H4 (cell line): ENCODE results near the gene ARAP2. TPM values are rescaled to one million over a fixed set of nuclear protein-coding genes. Genes with fewer than 3 reads are reported as not detected.
A peak's percentile ranks its signal among the peaks of the same experiment; 100 is the strongest.

Experiments used
- DNase-seq: peaks from one replicate; pipeline ENCODE4 v3.0.0-alpha.2; 2015; ENCODE audit warnings: low spot score
- total RNA-seq: library from RNA; depleted of rRNA; stranded (reverse); fragments of >200 nt; shearing (Covaris generic); gene quantifications from 2 replicates; pipeline ENCODE4 v1.2.3, GENCODE V29; 2014; rRNA removed

ARAP2 gene, protein sequence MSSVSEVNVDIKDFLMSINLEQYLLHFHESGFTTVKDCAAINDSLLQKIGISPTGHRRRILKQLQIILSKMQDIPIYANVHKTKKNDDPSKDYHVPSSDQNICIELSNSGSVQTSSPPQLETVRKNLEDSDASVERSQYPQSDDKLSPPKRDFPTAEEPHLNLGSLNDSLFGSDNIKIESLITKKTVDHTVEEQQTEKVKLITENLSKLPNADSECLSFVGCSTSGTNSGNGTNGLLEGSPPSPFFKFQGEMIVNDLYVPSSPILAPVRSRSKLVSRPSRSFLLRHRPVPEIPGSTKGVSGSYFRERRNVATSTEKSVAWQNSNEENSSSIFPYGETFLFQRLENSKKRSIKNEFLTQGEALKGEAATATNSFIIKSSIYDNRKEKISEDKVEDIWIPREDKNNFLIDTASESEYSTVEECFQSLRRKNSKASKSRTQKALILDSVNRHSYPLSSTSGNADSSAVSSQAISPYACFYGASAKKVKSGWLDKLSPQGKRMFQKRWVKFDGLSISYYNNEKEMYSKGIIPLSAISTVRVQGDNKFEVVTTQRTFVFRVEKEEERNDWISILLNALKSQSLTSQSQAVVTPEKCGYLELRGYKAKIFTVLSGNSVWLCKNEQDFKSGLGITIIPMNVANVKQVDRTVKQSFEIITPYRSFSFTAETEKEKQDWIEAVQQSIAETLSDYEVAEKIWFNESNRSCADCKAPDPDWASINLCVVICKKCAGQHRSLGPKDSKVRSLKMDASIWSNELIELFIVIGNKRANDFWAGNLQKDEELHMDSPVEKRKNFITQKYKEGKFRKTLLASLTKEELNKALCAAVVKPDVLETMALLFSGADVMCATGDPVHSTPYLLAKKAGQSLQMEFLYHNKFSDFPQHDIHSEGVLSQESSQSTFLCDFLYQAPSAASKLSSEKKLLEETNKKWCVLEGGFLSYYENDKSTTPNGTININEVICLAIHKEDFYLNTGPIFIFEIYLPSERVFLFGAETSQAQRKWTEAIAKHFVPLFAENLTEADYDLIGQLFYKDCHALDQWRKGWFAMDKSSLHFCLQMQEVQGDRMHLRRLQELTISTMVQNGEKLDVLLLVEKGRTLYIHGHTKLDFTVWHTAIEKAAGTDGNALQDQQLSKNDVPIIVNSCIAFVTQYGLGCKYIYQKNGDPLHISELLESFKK (N-terminal part only)
- 7.3 and 18.8 TPM in 2 replicates for total RNA-seq

DNA sequence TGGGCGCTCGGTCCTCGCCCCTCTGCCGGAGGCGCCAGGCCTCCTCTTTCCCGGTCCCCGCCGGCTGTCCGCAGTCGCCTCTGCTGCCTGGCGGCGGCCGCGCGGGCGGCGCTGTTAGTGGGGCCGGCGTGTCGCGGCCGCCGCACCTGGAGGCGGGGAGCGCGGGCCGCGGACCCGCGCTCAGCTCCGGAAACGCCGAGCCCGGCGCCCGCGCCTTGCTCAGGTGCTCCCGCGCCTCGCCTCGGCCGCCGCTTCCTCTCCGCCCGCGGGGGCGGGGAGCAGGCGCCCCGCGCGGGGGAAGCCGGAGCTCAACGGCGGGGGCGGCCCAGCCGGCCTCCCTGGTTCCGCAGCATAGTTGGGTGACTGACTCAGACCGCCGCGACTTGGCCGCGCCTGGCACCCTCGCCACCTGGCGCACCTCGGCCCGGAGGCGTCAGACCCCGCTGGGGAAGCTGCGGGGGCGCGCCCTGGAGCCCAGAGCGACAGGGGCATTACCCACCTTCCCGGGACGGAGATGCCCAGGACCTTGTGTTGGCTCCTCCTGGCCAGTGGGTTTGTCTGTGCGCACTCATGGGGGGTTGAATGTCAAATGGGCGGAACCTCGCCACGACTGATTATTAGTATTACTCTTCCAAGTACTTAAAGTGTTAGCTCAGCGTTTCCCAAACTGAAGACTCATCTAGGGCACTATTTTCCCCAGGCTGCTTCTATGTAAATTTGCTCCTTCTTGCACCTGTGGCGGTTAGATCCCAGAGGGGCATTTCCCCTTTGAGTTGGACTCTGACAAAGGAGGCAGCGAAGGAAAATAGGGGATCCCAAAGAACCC lies at the start of gene ARAP2:
Gene ARAP2 (minus strand): TSS at position 258 of the 826 bp plus-strand sequence. CDS start 15,028 bp downstream, outside the sequence.
- peak; percentile 47 for DNase-seq

DNA sequence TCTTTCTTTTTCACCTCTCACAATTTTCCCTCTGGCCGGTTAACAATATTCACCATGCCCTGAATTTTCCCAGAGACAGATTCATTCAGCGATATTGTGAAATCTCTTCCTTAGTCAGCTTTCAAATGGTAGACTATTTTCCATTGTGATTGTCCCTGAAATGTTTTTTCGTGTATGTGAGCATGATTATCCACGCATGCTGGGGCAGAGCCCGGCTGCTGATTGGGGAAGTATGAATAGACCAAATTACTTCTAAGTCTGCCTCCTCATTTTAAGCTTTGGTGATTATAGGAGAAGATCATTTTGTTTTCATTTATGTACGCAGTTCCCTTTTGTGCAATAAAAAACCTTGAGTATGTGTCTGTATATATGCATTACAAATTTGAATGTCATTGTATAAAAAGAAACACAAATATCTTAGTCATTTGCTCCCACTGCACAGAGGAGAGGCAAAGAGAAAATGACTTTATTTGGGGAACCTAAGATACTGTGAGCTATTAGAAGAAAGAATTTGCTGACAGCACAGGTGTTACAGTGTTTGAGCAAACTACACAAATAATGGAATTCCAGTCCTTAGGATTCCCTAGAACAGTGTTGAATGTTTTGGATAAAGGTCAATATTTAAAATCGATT lies 48.4 kb upstream of the ARAP2 start:
- DNase-seq, result no peak

DNA sequence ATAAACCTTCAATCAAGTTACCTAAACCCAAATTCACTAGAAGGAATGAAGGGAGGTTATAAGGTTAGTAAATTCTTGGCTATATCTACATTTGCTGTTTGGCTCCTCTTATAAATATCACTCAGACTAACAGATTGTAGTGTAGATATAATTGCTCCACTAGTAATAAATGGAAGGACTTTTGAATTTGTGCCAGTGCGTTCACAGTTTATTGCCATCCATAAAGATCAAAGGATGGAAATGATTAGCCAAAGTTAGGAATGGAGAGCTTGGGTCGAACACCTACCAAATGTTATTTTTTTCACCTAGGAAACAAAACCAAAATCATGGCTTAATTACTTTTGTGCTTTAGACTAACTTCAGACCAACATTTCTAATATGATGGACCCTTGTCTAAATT lies 46.3 kb upstream of the ARAP2 start:
- DNase-seq, result no peak

DNA sequence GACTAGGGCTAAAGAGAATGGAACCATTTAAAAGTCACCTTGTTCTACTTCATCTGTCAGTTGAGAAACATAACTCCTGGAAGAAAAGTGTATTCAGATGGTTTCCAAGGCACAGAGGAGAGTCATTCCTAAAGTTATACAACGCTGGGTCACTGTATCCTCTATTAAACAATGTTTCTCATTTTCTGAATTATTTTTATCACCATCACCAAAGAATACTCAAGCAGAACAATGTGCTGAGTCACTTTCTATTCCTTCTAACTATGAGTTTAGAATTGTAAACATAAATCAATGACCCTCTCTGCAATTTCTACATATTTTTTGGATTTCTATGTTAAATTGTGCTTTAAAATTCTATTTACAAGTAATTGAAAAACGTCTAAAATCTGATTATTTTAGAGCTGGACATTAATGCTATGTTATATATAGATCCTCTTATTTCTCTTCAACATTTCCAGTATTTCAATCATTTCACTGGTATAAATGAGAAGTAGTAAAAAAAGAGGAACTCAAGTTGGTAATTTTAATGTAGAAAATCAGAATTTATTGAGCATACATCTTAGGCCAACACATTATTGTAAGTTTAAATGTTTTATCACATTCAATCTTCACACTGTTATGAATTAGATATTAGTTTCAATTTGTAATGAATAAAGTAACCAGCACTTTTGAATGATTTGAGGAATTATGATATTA lies 44.6 kb upstream of the ARAP2 start:
- no peak for DNase-seq

DNA sequence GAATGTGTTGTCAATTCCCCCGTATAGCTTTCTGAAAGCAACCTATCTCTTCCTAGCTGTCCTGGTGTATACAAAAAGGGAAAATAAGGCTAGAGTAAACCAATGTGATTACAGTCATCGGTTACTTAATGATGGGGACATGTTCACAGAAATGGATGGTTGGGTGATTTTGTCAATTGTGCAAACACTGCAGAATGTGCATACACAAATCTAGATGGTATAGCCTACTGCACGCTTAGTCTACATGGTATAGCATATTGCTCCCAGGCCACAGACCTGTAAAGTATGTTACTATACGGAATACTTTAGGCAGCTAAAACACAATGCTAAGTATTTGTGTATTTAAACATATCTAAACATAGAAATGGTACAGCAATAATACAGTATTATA lies 42.2 kb upstream of the ARAP2 start:
- no peak for DNase-seq

DNA sequence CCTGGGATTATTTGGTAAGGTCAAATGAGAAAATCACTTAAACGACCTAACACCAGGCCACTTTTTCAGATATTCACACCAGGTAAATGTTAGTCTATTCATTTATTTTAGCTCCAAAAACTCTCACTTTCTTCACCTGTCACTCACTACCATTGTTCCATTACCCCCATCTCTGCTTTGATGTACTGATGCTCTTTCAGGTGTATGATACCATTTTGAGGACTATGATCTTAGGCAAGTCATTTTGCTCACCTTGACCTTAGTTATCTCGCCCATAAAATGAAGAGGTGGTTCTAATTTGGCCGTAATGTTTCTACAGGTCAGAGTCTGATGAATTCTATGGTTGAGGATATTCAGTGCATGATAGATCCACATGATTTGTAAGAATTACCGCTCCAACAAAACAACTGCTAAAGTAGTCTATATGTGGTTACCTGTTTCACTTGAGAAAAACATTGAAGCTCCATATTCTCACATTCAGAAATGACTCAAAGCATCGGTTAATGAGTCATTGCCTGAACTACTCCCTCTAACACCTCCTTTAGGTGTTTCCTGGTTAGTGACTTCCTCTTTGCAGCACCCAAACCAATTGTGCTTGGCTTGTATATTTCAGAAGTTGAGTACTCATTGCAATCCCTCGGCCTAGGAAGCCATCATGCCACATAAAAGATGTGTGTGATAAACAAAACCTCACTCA lies 41.6 kb upstream of the ARAP2 start:
- DNase-seq, result peak; percentile 19

DNA sequence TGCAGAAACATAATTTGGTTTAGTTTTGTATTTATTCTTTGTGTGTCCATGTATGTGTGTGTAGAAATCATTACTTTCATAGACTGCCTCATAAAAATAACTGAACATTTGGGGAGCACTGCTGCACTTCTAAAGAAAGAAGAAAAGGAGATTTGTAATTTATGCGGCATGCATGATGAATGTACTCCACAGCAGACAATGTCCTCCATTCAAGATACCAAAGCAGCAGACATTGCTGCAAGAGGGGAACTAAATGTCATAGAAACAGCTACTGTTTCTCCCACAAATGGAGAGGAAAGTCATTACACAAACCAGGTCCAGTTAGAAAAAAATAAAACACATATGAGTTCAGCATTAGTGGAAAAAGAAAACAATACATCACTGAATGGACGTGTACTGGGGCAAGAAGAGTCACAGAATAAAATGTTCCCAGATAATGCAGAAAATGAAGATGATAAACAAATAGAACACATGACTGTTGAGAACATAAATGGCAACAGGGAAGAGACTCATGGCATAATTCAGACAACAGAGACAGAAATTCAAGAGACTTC lies 39.7 kb upstream of the ARAP2 start:
- DNase-seq, result no peak

DNA sequence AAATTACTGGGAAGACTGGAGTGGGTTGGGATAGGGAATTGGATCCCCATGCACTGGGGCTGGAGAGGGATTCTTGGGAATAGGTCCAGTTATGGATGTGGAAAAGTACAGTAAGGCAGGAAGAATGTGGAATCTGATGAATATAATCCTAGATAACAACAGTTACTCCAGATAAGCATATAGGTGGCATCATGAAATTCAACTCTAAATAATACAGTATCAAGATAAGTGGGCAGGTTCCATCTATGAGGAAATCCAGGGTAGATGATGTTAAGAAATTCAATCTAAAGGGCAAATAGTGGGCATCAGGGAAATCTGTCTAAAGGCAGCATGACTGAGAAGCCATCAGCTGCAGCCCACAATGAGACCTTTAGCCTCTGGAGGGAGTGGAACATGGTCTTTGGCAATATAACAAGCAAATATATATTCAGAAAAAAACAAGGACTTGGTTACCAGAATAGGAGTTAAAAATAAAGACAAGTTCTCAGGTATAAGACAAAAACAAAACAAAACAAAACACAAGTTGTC lies 38.3 kb upstream of the ARAP2 start:
- no peak for DNase-seq

DNA sequence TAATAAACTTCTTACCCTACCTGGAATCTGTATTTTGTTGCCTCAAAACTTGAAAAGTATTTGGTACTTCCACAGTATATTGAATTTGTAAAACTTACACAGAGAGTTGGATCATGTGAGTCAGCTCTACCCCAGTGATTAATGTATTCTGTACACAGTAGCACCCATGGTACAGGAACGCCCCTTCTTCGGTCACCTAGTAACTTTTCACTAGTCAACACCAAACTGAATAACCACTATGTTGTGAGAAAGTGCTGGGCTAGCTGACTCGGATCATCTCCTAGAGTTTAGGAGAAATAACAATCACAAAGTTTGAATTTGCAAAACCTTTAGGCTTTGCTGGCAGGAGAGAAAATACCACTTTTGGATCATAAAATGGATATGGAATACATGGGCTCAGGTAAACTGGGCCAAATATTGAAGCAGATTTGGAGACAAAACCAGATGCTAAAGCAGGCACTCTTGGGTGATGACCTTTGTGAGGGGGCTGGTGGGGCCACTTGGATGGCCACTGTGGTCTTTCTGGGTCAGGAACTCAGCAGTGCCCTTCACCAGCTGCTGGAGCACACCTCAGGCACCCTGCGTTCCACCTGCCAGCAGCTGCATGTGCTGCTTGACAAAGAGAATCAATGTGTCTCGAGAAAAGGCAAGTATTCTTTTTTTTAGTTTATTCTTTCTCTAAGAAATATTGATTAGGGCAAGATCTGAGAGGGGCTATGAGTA lies 37.2 kb upstream of the ARAP2 start, which contains the start of gene DTHD1:
Gene DTHD1 (plus strand): TSS at position 233 of the 723 bp plus-strand sequence. CDS start 143 bp downstream, at position 376.
- no peak for DNase-seq

DNA sequence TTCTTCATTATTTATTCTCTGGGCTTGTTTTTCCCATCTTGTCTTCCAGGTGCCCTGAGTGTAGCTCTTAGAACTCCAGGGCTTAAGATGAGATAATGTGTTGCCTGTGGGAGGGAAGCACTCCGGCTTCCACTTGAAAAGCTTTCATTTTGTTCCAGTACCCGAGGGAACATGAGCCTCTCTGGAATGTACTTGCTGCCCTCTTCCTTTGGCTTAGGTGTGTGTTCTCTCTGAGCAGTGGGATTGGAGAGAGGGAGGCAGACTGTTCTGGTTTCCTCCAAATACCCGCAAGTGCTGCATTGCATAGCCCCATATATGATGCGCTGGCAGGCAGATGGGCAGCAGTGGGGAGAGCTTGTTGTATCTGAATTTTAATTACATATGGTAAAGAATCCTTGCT lies 36.2 kb upstream of the ARAP2 start:
- no peak for DNase-seq

DNA sequence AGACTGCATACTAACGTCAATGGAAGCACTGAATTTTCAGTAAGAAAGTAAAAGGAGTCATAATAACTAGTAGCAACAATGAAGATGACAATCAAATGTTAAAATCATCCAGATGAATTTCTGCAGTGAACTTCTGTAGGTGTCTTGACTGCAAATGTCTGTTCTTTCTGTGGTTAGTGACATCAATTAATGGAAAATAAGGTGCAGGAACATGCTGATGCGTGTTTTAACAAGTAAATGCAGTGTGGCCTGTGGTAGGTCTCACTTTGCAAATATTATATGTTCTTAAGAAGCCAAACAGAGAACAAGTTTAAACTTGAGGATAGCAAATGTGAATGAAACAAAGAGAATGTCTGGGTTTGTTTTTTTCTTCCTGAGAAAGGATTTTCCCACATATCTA lies 34.5 kb upstream of the ARAP2 start:
- DNase-seq, result no peak

DNA sequence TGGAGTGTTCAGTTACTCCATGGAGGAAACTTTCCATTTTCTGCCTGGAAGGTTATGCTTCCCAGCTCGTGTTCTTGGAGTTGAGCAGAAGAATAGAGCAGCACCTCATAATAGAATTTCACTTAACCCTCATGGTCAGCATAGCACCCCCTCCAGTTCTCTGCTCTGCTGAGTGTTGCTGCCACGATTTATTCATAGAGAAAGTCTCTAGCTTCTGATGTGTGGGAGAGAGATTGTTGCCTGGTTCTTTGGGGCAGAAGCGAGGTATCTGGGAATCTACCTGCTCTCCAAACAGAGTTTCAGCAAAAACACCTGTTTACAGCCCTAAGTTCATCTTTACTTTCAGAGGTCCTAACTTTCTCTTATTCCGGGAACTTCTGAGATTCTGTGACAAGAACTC lies 33.2 kb upstream of the ARAP2 start:
- no peak for DNase-seq

DNA sequence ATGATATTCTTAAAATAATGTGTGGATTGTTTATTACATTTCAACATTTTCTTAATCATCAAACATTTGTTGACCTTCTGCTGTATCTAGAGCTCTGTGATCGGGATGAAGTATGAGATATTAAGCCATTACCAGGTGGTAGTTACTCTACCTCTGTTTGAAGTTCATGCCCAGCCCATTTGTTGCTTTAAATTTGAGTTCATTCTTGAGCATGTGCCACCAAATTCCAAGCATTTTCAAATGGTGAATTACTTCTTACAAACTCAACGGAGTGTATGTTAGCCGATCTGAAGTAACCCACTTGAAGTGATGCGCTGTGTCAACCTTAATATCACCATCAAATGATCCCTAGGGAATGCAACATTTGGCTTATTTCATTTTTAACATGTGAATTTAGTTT lies 29.8 kb upstream of the ARAP2 start:
- DNase-seq, result no peak

DNA sequence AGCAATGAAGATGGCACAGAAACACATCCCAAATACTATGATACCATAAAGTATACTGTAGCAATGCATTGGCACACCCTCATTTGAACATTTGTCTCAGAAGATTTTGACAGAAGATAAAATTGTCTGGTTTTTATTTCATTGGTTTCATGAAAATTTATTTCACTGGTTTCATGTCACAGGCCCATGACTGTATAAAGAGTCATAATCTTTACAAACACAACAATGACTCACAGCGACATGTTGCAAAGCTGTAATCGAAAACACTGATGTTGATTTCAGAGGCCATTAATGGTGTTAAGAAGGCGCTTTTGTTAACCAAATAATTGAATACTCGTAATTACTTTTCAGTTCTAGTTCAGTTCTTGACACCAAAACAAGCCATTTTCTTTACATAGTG lies 29.0 kb upstream of the ARAP2 start:
- DNase-seq, result peak; percentile 25

DNA sequence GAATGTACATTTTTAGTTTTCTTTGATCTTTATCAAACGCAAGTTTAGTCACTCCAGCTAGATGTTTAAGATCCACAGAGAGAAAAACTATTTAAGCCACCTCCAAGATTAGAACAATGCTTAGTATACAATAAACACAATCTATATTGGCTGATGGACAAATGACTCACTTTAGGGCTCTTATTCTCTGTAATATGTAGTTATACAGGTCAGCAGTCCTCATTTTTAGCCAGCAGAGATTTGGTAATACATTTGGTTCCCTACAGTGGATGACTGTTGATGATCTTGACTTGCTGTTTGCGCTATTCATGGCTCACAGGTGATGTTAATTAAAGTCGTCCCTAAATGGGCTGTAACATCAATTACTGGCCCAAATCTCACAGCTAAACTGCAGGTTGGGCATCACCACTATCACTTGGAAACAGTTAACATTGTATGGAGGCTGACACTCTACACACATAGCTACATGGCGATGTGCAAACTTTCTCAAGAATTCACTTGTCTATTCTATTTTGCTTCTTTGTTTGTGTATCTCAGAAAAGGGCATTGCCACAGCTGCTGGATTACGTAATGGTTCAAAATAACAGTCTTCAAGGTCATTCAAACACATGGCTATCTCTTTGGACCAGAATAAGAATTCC lies 25.3 kb upstream of the ARAP2 start:
- DNase-seq, result no peak

DNA sequence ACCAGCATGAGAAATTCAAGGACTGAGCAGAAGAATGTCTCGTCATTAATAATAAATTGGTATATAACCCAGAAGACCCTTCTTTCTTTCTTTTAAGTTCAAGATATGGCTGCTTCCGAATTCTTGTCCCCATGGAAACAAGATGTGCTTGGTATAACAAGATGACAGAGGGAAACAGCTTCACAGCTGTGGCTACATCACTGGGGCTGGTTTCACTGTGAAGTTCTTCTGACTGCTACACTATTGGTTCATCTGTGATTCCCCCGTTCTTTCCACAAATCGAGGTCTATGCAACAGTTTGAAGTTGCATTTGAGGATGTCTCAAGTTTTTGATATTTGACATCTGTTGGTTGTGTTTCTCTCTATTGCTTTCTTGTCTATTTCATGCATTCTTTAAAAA lies 24.8 kb upstream of the ARAP2 start:
- DNase-seq, result no peak

DNA sequence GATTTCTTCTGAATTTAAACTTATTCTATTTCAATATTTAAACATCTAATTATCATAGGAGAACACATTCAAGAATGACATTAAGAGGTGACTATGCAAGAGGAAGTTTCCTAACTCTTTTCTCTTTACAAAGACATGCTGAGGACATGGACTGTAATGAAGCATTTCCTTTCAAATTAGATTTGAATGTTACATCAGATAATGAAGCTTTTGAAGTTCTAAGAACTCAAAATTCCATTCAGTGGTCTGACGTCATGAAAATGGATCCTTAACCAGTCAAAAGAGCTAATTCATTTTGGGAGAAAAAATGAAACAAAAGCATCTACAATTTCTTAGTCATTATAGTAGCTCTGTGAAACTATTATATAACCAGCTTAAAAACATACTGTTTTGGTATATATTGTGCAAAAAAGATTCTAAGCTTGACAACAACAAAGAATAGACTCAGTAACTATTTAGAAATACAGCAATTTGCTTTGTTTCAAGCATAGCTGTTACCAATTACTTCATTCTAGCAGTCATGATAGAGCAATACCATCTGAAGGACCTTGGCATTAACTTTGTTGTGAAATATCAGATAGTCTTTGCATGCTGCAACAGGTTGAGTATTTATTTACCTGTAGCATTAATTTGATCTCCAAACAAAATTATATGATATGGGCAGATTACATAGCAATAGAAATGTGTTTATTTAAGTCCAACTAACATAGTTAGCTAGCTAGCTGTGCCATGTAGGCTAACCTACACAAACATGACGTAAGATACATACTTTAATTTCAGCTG lies 23.4 kb upstream of the ARAP2 start:
- no peak for DNase-seq
